GM21786 (cell line): Measurements from ENCODE around the gene ZNF10.

ENCODE experiments used
- ATAC-seq: cut with Tn5 transposase; IDR thresholded peaks from one replicate; pipeline ENCODE4 v1.9.1; 2021; ENCODE audit not compliant: unreplicated experiment

ZNF10 gene

GRCh38 chr12:133192847-133193246, 62.4 kb downstream of the ZNF10 start:
- ATAC-seq = no peak

DNA sequence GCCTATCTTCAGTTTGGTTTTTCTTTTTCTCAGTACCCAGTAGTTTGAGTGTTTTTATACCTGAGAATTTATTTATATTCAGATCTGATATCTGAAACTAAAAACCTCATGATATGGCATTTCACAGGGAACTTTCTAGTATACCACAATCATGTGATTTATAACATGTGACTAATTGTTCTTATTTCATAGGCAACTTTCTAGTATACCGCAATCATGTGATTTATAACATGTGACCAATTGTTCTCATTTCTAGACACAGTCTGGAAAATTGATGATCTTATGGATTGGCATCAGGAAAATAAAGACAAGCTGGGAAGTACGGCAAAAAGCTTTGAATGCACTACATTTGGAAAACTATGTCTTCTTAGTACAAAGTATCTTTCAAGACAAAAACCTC, 71.5 kb downstream of the ZNF10 start:
- ATAC-seq = no peak

DNA sequence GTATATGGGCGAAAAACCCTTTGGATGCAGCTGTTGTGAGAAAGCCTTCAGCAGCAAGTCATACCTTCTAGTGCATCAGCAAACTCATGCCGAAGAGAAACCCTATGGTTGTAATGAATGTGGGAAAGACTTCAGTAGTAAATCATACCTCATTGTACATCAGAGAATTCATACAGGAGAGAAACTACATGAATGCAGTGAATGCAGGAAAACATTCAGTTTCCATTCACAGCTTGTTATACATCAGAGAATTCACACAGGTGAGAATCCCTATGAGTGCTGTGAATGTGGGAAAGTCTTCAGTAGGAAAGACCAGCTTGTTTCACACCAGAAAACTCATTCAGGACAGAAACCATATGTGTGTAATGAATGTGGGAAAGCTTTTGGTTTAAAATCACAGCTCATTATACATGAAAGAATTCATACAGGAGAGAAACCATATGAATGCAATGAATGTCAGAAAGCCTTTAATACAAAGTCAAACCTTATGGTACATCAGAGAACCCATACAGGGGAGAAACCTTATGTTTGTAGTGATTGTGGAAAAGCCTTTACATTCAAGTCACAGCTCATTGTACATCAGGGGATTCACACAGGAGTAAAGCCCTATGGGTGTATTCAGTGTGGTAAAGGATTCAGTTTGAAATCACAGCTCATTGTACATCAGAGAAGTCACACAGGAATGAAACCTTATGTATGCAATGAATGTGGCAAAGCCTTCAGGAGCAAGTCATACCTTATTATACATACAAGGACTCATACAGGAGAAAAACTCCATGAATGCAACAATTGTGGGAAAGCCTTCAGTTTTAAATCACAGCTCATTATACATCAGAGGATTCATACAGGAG, 72.3 kb downstream of the ZNF10 start:
- ATAC-seq = no peak

- ATAC-seq = no peak
These were observed 73.2 kb downstream of the ZNF10 start for GRCh38 chr12:133203344-133204263.

DNA sequence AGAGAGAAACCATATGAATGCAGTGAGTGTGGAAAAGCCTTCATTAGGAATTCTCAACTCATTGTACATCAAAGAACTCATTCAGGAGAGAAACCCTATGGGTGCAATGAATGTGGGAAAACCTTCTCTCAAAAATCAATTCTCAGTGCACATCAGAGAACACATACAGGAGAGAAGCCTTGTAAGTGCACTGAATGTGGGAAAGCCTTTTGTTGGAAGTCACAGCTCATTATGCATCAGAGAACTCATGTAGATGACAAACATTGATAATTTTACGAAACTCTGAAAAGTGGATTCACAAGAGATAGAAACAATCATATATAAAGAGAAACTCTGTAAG, 73.8 kb downstream of the ZNF10 start:
- no peak for ATAC-seq

- no peak for ATAC-seq
These were observed 76.0 kb downstream of the ZNF10 start for GRCh38 chr12:133206390-133206789.
